Tibial nerve (tissue), 4 donors: ENCODE results near the gene CGB2. TPM values are rescaled to one million over a fixed set of nuclear protein-coding genes. Genes with fewer than 3 reads are reported as not detected.
A peak's percentile ranks its signal among the peaks of the same experiment; 100 is the strongest.
"Not testable (repeated sequence)": the region's sequence is repeated elsewhere in the genome, so short reads cannot be mapped to it uniquely, and the experiment has no call there.

Source experiments
- DNase-seq, 2 donors: peaks; one replicate each; pipeline ENCODE4 v3.0.0-alpha.2; 2019; ENCODE audit warnings: low spot score in 2 of 2
- H3K27ac ChIP-seq, 4 donors: fragments of 200-600 bp; sonication (generic) in 3 of 4; one replicate each; pipeline ENCODE4 v1.5.1; 2017 to 2019; ENCODE audit warnings: mild to moderate bottlenecking in 1 of 4
- H3K27me3 ChIP-seq, 2 donors: fragments of 200-600 bp; sonication (generic) in 1 of 2; one replicate each; pipeline versions ENCODE4 v1.5.1 to v1.6.0; 2017 to 2019
- H3K36me3 ChIP-seq, 3 donors: fragments of 200-600 bp; sonication (generic); one replicate each; pipeline ENCODE4 v1.5.1; 2018 to 2019
- H3K4me1 ChIP-seq, 4 donors: fragments of 200-600 bp; sonication (generic) in 3 of 4; one replicate each; pipeline ENCODE4 v1.5.1; 2017 to 2019
- H3K4me3 ChIP-seq, 4 donors: fragments of 200-600 bp; sonication (generic) in 3 of 4; one replicate each; pipeline ENCODE4 v1.5.1; 2017 to 2019; ENCODE audit warnings: mild to moderate bottlenecking in 1 of 4, moderate library complexity in 1 of 4
- H3K9me3 ChIP-seq, 4 donors: fragments of 200-600 bp; sonication (generic) in 3 of 4; one replicate each; pipeline ENCODE4 v1.5.1; 2017 to 2019
- EP300 ChIP-seq, 2 donors: sonication (generic); formaldehyde crosslinking; IDR thresholded peaks; one replicate each; pipeline ENCODE4 v1.6.1; 2017; ENCODE audit warnings: antibody characterized with exemption in 2 of 2, mild to moderate bottlenecking in 1 of 2
- POLR2A ChIP-seq, 2 donors: fragments of 450-650 bp; IDR thresholded peaks; one replicate each; pipeline ENCODE4 v1.6.1; 2017; ENCODE audit warnings: antibody characterized with exemption in 2 of 2, mild to moderate bottlenecking in 2 of 2, moderate library complexity in 2 of 2
- whole genome bisulfite sequencing, 2 donors: methylation state at CpG; one replicate each; pipeline ENCODE4 v1.1.5; 2018; 5-methylcytosine and 5-hydroxymethylcytosine counted together
- small RNA-seq: library from RNA; depleted of rRNA; stranded (forward); fragments of <200 nt; gene quantifications from one replicate; pipeline ENCODE3, GENCODE V24; 2016
- total RNA-seq, 4 donors: library from RNA; depleted of rRNA; stranded (reverse); fragments of >200 nt; gene quantifications; one replicate each; pipeline ENCODE4 v1.1.0, GENCODE V29; 2016
- TF ChIP-seq, protein P1 (sequence below), 5 experiments: fragments of 200-600 bp in 3 of 5; fragments of 450-650 bp in 2 of 5; sonication (generic) in 3 of 5; IDR thresholded peaks; one replicate each; pipeline ENCODE4 v1.5.1; 2016 to 2019; ENCODE audit warnings: antibody characterized with exemption in 5 of 5, mild to moderate bottlenecking in 3 of 5, moderate library complexity in 2 of 5

Gene CGB2
- total RNA-seq, 4 donors from 2014 or later, result not detected

DNA sequence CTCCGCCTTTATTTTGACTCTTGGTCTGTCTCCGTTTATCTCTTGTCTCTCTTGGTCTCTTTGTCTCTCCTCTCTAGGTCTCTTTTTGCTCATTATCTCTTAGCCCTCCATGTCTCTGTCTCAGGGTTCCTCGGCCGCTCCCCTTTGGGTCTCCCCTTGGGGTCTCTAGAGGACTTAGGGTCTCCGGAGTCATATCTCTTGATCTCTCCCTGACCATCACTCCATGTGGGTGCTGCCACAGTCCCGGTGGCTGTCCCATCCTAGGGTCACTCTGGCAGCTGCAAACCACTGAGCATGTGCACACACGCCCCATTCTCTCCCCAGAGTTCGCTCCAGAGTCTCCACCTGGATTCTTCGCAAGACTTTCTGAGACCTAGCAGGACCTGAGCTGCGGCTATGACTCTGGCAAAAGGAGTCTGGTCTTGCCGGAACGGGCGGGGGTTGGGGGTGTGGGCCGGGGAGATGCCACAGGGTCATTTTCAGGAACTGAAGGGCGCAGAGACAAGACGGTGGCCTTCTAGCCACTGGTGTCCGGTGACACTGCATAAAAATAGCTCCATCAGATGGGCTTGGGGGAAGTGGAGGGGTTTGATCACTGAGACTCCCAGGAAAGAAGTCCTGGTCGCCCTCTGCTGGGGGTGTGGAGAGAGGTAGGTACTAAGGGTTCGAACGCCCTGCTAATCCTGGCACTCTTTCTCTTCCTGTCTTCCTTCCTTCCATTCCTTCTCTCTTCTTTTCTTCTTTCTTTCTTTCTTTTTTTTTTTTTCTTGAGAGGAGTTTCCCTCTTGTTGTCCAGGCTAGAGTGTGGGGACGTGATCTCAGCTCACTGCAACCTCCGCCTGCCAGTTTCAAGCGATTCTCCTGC is 42.1 kb downstream of the CGB2 start:
- H3K27me3 ChIP-seq, result peaks cover 4 to 55% of the 10 kb centered on the region in 2 donors
- H3K4me1 ChIP-seq, result peaks cover 0 to 7% (median 0%) of the 10 kb centered on the region in 4 donors
- H3K4me3 ChIP-seq, result no peak overlapping the region
- peaks cover 0 to 6% (median 0%) of the 10 kb centered on the region in 4 donors for H3K9me3 ChIP-seq
- TF ChIP-seq, protein P1, sequence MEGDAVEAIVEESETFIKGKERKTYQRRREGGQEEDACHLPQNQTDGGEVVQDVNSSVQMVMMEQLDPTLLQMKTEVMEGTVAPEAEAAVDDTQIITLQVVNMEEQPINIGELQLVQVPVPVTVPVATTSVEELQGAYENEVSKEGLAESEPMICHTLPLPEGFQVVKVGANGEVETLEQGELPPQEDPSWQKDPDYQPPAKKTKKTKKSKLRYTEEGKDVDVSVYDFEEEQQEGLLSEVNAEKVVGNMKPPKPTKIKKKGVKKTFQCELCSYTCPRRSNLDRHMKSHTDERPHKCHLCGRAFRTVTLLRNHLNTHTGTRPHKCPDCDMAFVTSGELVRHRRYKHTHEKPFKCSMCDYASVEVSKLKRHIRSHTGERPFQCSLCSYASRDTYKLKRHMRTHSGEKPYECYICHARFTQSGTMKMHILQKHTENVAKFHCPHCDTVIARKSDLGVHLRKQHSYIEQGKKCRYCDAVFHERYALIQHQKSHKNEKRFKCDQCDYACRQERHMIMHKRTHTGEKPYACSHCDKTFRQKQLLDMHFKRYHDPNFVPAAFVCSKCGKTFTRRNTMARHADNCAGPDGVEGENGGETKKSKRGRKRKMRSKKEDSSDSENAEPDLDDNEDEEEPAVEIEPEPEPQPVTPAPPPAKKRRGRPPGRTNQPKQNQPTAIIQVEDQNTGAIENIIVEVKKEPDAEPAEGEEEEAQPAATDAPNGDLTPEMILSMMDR (IDR thresholded peaks at IDR 0.05), result no peak
- no peak for TF ChIP-seq EP300 (IDR thresholded peaks at IDR 0.05)
- TF ChIP-seq POLR2A (IDR thresholded peaks at IDR 0.05), result no peak
- 63 to 65% methylated on average over 23 of the region's 23 CpGs for WGBS, 2 donors
- H3K27ac ChIP-seq, result no peak overlapping the region
- H3K36me3 ChIP-seq, result no peaks in the 10 kb centered on the region
- no peak for DNase-seq

DNA sequence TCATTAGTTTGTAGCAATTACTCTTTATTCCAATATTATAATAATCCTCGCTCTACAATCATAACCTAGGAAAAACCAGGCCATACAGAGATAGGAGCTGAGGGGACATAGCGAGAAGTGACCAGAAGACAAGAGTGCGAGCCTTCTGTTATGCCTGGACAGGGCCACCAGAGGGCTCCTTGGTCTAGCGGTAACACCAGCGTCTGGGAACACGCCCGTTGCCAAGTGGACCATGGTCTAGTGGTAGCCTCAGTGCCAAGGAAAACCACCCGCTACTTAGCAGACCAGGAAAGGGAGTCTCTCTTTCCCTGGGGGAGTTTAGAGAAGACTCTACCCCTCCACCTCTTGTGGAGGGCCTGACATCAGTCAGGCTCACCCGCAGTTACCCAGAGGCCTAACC is 43.2 kb downstream of the CGB2 start:
- peak; percentile 37 to 57 for DNase-seq
- WGBS, 2 donors, result 12 to 15% methylated on average over 9 of the region's 9 CpGs

DNA sequence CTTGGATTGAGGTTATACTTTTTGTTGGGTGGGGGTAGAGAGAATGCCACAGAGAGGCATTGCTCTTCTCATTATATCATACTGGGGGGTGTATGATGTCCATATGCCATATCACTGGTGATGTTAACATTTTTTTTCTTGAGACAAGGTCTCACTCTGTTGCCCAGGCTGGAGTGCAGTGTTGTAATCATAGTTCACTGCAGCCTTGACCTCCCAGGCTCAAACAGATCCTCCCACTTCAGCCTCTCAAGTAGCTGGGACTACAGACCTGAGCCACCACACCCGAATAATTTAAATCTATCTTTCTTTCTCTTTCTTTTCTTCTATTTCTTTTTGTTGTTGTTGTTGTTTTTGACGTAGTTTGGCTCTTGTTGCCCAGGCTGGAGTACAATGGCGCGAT is 48.7 kb downstream of the CGB2 start:
- 91 to 92% methylated on average over 4 of the region's 4 CpGs for WGBS, 2 donors
- Histone ChIP-seq H3K9me3 (no peaks in the 10 kb centered on the region), H3K27me3 (no peaks in the 10 kb centered on the region), H3K27ac (no peak overlapping the region), H3K4me3 (no peak overlapping the region), H3K4me1 (peaks cover 0 to 8% (median 4%) of the 10 kb centered on the region in 4 donors), H3K36me3 (no peaks in the 10 kb centered on the region)
- TF ChIP-seq, protein P1 (IDR thresholded peaks at IDR 0.05), result no peak
- TF ChIP-seq EP300 (IDR thresholded peaks at IDR 0.05), result no peak
- no peak for TF ChIP-seq POLR2A (IDR thresholded peaks at IDR 0.05)
- DNase-seq, result no peak

More for the DNA sequence above, 43.2 kb downstream of the CGB2 start:
- H3K9me3 ChIP-seq, H3K36me3 ChIP-seq, H3K4me3 ChIP-seq, H3K4me1 ChIP-seq, H3K27ac ChIP-seq: not testable (repeated sequence)
- TF ChIP-seq, protein P1 (IDR thresholded peaks at IDR 0.05), result peak; percentile 57 to 73 (median 62)
- peaks cover 4 to 44% of the 10 kb centered on the region in 2 donors for H3K27me3 ChIP-seq

DNA sequence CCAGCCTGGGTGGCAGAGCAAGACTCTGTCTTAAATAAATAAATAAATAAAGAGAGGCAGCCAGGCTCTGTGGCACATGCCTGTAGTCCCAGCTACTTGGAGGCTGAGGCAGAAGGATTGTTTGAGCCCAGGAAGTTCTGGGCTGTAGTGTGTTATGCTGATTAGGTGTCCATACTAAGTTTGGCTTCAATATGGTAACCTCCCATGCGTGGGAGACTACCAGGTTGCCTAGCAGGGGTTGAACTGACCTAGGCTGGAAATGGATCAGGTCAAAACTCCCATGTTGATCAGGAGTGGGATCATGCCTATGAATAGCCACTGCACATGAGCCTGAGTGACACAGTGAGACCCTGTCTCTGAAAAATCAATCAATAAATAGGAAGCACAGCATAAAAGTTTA is 49.6 kb downstream of the CGB2 start:
- TF ChIP-seq, protein P1 (IDR thresholded peaks at IDR 0.05), result no peak
- no peak for TF ChIP-seq POLR2A (IDR thresholded peaks at IDR 0.05)
- TF ChIP-seq EP300 (IDR thresholded peaks at IDR 0.05), result no peak
- H3K27me3 ChIP-seq, result no peaks in the 10 kb centered on the region
- no peak overlapping the region for H3K4me3 ChIP-seq
- 69 to 82% methylated on average over 1 of the region's 1 CpG for WGBS, 2 donors
- no peak for DNase-seq
- peaks cover 0 to 12% (median 7%) of the 10 kb centered on the region in 4 donors for H3K4me1 ChIP-seq
- H3K36me3 ChIP-seq, result no peaks in the 10 kb centered on the region
- no peak overlapping the region for H3K27ac ChIP-seq
- no peaks in the 10 kb centered on the region for H3K9me3 ChIP-seq

Small RNAs within 50 kb of the gene (small RNA-seq; reads per million reads assigned to genes)
- not detected for gene MIR6798
- not detected for gene RN7SL708P

Other genes with a start within 250 kb of the CGB2 start
- 100 to 1,000 TPM in 1 of 4 donors, 10 to 100 TPM in 3; 75.8 to 108 (median 88.3) TPM for gene BCAT2, start 220.9 kb upstream of the CGB2 start, total RNA-seq
- gene HSD17B14, start 195.4 kb upstream of the CGB2 start, total RNA-seq, result 10 to 100 TPM; 20.1 to 34.5 (median 26.3) TPM
- gene PLEKHA4, start 163.3 kb upstream of the CGB2 start, total RNA-seq, result 100 to 1,000 TPM; 211 to 444 (median 282) TPM
- 100 to 1,000 TPM in 2 of 4 donors, 10 to 100 TPM in 2; 81.0 to 171 (median 101) TPM for gene PPP1R15A, start 159.5 kb upstream of the CGB2 start, total RNA-seq
- gene TULP2, start 133.1 kb upstream of the CGB2 start, total RNA-seq, result 1 to 10 TPM in 1 of 4 donors, under 1 TPM in 2, not detected in 1; 0.22 to 2.5 (median 0.60) TPM
- 100 to 1,000 TPM; 220 to 352 (median 287) TPM for gene NUCB1, start 131.6 kb upstream of the CGB2 start, total RNA-seq
- 1 to 10 TPM in 1 of 4 donors, not detected in 3; 1.2 TPM for gene DHDH, start 98.2 kb upstream of the CGB2 start, total RNA-seq
- gene BAX, start 77.0 kb upstream of the CGB2 start, total RNA-seq, result 10 to 100 TPM; 31.4 to 61.2 (median 38.4) TPM
- gene FTL, start 66.6 kb upstream of the CGB2 start, total RNA-seq, result 1,000 to 10,000 TPM; 5,480 to 8,362 (median 5,857) TPM
- 10 to 100 TPM; 28.8 to 42.0 (median 31.0) TPM for gene GYS1, start 38.6 kb upstream of the CGB2 start, total RNA-seq
- gene RUVBL2, start 38.0 kb upstream of the CGB2 start, total RNA-seq, result 100 to 1,000 TPM in 1 of 4 donors, 10 to 100 TPM in 3; 69.2 to 120 (median 78.5) TPM
- gene LHB, start 14.8 kb upstream of the CGB2 start, total RNA-seq, result 1 to 10 TPM in 1 of 4 donors, not detected in 3; 2.6 TPM
- gene CGB3, start 7.6 kb upstream of the CGB2 start, total RNA-seq, result not detected
- not detected for gene CGB1, start 5.0 kb downstream of the CGB2 start, total RNA-seq
- gene CGB5, start 12.0 kb downstream of the CGB2 start, total RNA-seq, result not detected
- gene CGB8, start 17.2 kb downstream of the CGB2 start, total RNA-seq, result not detected
- not detected for gene CGB7, start 25.9 kb downstream of the CGB2 start, total RNA-seq
- gene NTF4, start 32.9 kb downstream of the CGB2 start, total RNA-seq, result not detected
- gene KCNA7, start 40.8 kb downstream of the CGB2 start, total RNA-seq, result not detected
- 100 to 1,000 TPM; 286 to 444 (median 400) TPM for gene SNRNP70, start 53.6 kb downstream of the CGB2 start, total RNA-seq
- 10 to 100 TPM; 15.7 to 24.9 (median 19.6) TPM for gene LIN7B, start 82.5 kb downstream of the CGB2 start, total RNA-seq
- gene C19orf73, start 87.3 kb downstream of the CGB2 start, total RNA-seq, result 1 to 10 TPM in 3 of 4 donors, not detected in 1; 1.0 to 7.8 (median 5.0) TPM
- gene PPFIA3, start 87.7 kb downstream of the CGB2 start, total RNA-seq, result 1 to 10 TPM; 1.8 to 6.7 (median 3.5) TPM
- gene HRC, start 123.5 kb downstream of the CGB2 start, total RNA-seq, result 1 to 10 TPM in 3 of 4 donors, under 1 TPM in 1; 0.60 to 4.3 (median 2.6) TPM
- gene TRPM4, start 125.9 kb downstream of the CGB2 start, total RNA-seq, result 10 to 100 TPM; 12.6 to 22.4 (median 16.7) TPM